ENCODE measurements around the gene MCF2L. TPM values are rescaled to one million over a fixed set of nuclear protein-coding genes. Genes with fewer than 3 reads are reported as not detected.

The MCF2L gene
- total and polyA plus RNA-seq, 5 donors from 2014 or later = 0.34 to 22.2 (median 1.3) TPM

DNA sequence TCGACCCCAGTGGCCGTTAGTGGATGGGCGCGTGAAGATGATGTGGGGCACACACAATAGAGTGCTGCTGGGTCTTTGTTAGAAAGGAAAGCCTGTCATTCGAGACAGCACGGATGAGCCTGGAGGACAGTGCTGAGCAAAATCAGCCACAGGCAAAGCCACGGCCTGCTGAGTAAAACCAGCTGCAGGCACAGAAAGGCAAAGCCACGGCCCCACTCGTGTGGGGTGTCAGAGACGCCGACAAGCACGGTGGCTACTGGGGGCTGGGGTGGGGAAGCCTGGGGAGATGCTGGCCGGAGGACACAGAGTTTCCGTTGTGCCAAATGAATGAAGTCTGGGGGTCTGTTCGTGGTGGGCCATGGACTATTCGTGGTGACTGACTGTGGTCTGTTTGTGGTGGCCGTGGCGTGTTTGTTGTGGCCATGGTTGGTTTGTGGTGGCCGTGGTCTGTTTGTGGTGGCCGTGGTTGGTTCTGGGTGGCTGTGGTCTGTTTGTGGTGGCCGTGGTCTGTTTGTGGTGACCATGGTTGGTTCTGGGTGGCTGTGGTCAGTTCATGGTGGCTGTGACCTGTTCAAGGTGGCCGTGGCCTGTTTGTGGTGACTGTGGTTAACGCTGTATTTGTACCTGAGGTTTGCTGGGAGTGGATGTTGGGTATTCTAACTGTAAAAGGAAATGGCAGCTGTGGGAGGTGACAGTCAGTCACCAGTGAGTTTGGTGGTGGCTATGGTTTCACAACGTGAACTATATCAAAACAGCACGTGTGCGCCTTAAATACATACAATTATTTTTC lies 36.3 kb downstream of the MCF2L start:
- no peak for ATAC-seq (ENCODE audit: low read depth in 2 of 2)
- H3K9me3 Mint-ChIP-seq = no peaks in the 10 kb centered on the region
- no peak overlapping the region for H3K27ac ChIP-seq (ENCODE audit: insufficient read depth, low read length, poor library complexity, severe bottlenecking)

DNA sequence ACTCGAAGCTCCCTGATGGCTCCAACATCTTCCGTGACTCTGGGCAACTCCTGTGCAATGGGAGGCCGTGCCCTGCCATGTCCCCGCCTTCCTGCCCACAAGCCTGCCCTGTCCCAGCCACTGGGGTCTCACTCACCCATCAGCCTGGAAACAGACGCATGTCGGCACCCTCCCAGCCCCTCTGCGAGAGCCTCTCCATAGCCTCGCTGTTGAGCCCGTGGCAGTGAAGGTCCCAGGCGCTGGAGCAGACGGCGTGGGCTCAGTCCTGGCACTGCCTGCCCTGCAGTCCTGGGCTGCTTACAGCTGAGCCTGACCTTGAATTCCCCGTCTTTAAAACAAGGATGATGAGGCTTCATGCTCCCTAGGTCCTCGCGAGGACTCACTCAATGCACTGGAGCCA lies 37.0 kb downstream of the MCF2L start:
- ATAC-seq (ENCODE audit: low read depth in 2 of 2) = no peak
- Mint-ChIP-seq H3K36me3 (no peaks in the 10 kb centered on the region), H3K27me3 (no peaks in the 10 kb centered on the region), H3K4me1 (peaks cover 0 to 12% (median 1%) of the 10 kb centered on the region in 4 donors), H3K27ac (peak overlapping the region in 1 of 3 donors; percentile 26), H3K4me3 (no peak overlapping the region), H3K9me3 (no peaks in the 10 kb centered on the region)
- Histone ChIP-seq H3K27ac (ENCODE audit: insufficient read depth, low read length, poor library complexity, severe bottlenecking) (no peak overlapping the region), H3K4me1 (ENCODE audit: control insufficient read depth, insufficient read depth, low read length, poor library complexity, severe bottlenecking) (no peaks in the 10 kb centered on the region), H3K36me3 (ENCODE audit: control insufficient read depth, insufficient read depth, low read length) (no peaks in the 10 kb centered on the region), H3K4me3 (ENCODE audit: low read depth, low read length) (no peak overlapping the region), H3K27me3 (ENCODE audit: control insufficient read depth, insufficient read depth, low read length) (no peaks in the 10 kb centered on the region), H3K9me3 (ENCODE audit: control insufficient read depth in 2 of 2, low read length in 2 of 2) (no peaks in the 10 kb centered on the region)
- no peak for DNase-seq

More for the DNA sequence above, 36.3 kb downstream of the MCF2L start:
- Histone ChIP-seq H3K36me3 (ENCODE audit: control insufficient read depth, insufficient read depth, low read length) (no peaks in the 10 kb centered on the region), H3K27me3 (ENCODE audit: control insufficient read depth, insufficient read depth, low read length) (no peaks in the 10 kb centered on the region), H3K4me3 (ENCODE audit: low read depth, low read length) (no peak overlapping the region), H3K4me1 (ENCODE audit: control insufficient read depth, insufficient read depth, low read length, poor library complexity, severe bottlenecking) (no peaks in the 10 kb centered on the region), H3K9me3 (ENCODE audit: control insufficient read depth in 2 of 2, low read length in 2 of 2) (no peaks in the 10 kb centered on the region)
- no peaks in the 10 kb centered on the region for H3K27me3 Mint-ChIP-seq
- no peaks in the 10 kb centered on the region for H3K36me3 Mint-ChIP-seq
- H3K4me3 Mint-ChIP-seq = peak overlapping the region in 1 of 4 donors; percentile 32
- no peak for DNase-seq
- H3K4me1 Mint-ChIP-seq = peaks cover 0 to 16% (median 0%) of the 10 kb centered on the region in 4 donors
- H3K27ac Mint-ChIP-seq = peak overlapping the region in 2 of 3 donors; percentile 26 to 67

DNA sequence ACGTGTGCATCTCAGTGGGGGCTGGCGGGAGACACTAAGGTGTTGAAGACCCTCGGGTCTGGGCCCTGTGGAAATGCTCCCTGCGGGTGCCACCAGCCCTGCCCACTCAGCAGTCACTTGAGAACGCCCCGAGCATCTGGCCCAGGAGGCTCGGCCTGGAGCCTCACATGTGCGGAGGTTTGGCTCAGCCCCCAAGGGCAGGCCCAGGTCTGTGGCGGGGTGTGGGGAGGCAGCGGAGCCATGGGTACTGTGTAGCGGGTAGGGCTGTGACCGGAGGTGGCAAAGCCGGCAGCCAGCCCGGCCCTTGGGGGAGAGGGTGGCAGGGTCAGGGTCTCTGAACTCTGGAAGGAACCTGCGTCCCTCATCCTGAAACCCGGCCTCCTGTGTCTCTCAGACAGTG lies 37.6 kb downstream of the MCF2L start:
- Mint-ChIP-seq H3K27ac (no peak overlapping the region), H3K36me3 (no peaks in the 10 kb centered on the region), H3K27me3 (no peaks in the 10 kb centered on the region), H3K4me1 (peaks cover 0 to 11% (median 3%) of the 10 kb centered on the region in 4 donors), H3K4me3 (no peak overlapping the region), H3K9me3 (peaks cover 0 to 2% (median 0%) of the 10 kb centered on the region in 7 donors)
- Histone ChIP-seq H3K27ac (ENCODE audit: insufficient read depth, low read length, poor library complexity, severe bottlenecking) (no peak overlapping the region), H3K27me3 (ENCODE audit: control insufficient read depth, insufficient read depth, low read length) (no peaks in the 10 kb centered on the region), H3K4me3 (ENCODE audit: low read depth, low read length) (no peak overlapping the region), H3K9me3 (ENCODE audit: control insufficient read depth in 2 of 2, low read length in 2 of 2) (no peaks in the 10 kb centered on the region), H3K4me1 (ENCODE audit: control insufficient read depth, insufficient read depth, low read length, poor library complexity, severe bottlenecking) (no peaks in the 10 kb centered on the region), H3K36me3 (ENCODE audit: control insufficient read depth, insufficient read depth, low read length) (no peaks in the 10 kb centered on the region)
- ATAC-seq (ENCODE audit: low read depth in 2 of 2) (no peak), DNase-seq (no peak)

DNA sequence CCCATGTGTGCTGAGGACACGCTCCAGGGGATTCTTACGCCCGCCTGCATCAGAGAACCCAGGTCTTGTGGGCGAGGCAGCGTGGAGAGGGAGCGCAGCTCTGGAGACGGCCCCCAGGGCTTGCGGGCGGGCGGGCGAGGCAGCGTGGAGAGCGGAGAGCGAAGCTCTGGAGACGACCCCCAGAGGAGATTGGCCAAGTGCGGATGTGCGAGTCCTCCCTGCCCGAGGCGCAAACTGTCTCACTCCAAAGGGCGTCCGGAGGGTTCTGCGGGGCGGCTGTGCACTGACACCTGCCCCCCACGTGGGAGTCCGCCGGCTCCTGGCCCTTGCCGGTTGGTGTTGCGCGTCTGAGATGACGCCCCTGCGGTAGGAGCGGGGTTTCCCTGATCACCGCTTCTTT lies 39.8 kb downstream of the MCF2L start:
- Histone ChIP-seq H3K36me3 (ENCODE audit: control insufficient read depth, insufficient read depth, low read length) (no peaks in the 10 kb centered on the region), H3K4me1 (ENCODE audit: control insufficient read depth, insufficient read depth, low read length, poor library complexity, severe bottlenecking) (no peaks in the 10 kb centered on the region), H3K4me3 (ENCODE audit: low read depth, low read length) (no peak overlapping the region), H3K9me3 (ENCODE audit: control insufficient read depth in 2 of 2, low read length in 2 of 2) (no peaks in the 10 kb centered on the region), H3K27ac (ENCODE audit: insufficient read depth, low read length, poor library complexity, severe bottlenecking) (no peak overlapping the region), H3K27me3 (ENCODE audit: control insufficient read depth, insufficient read depth, low read length) (no peaks in the 10 kb centered on the region)
- Mint-ChIP-seq H3K9me3 (peaks cover 0 to 2% (median 0%) of the 10 kb centered on the region in 7 donors), H3K36me3 (no peaks in the 10 kb centered on the region), H3K4me1 (peaks cover 0 to 8% (median 3%) of the 10 kb centered on the region in 4 donors), H3K4me3 (no peak overlapping the region), H3K27me3 (no peaks in the 10 kb centered on the region), H3K27ac (no peak overlapping the region)
- DNase-seq (no peak), ATAC-seq (ENCODE audit: low read depth in 2 of 2) (no peak)

DNA sequence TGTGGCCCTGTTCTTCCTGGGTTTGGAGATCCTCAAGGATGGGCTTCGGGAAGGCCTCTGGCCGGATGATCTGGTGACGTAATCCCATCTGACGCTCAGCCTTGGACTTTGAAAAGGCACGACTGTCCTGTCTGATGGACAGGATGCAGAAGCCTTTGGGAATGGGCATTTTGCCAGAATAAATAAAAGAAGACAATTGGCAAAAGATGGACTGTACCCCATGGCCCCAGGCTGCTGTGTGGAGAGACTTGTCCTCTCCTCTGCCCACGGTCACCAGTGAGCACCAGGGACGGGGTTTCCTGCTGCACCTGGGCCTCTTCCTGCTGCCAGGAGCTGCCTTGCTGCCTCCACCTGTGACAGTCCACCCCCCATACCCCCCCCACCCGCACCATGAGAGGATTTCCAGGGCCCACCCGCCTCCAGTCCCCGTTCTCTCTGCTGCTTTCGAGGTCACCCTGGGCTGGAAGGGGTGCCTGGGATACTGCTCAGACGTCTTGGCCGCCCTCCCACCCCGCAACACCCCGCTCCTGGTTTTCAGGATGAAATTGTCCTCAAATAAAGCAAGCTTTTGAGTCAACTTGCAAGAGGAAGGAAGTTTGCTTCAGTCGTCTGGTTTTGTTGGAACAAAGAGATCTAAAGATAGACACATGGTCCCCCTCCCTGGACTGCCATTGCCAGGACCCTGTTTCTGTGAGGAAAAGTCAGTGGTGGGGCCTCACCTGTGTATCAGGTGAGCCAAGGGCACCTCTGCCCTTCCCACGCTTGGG lies 40.9 kb downstream of the MCF2L start:
- DNase-seq (no peak), ATAC-seq (ENCODE audit: low read depth in 2 of 2) (no peak)
- Histone ChIP-seq H3K36me3 (ENCODE audit: control insufficient read depth, insufficient read depth, low read length) (no peaks in the 10 kb centered on the region), H3K4me1 (ENCODE audit: control insufficient read depth, insufficient read depth, low read length, poor library complexity, severe bottlenecking) (no peaks in the 10 kb centered on the region), H3K27me3 (ENCODE audit: control insufficient read depth, insufficient read depth, low read length) (no peaks in the 10 kb centered on the region), H3K27ac (ENCODE audit: insufficient read depth, low read length, poor library complexity, severe bottlenecking) (no peak overlapping the region), H3K4me3 (ENCODE audit: low read depth, low read length) (no peak overlapping the region), H3K9me3 (ENCODE audit: control insufficient read depth in 2 of 2, low read length in 2 of 2) (no peaks in the 10 kb centered on the region)
- Mint-ChIP-seq H3K27me3 (no peaks in the 10 kb centered on the region), H3K27ac (no peak overlapping the region), H3K9me3 (peaks cover 0 to 2% (median 0%) of the 10 kb centered on the region in 7 donors), H3K4me1 (peaks cover 0 to 6% (median 3%) of the 10 kb centered on the region in 4 donors), H3K4me3 (no peak overlapping the region), H3K36me3 (no peaks in the 10 kb centered on the region)

DNA sequence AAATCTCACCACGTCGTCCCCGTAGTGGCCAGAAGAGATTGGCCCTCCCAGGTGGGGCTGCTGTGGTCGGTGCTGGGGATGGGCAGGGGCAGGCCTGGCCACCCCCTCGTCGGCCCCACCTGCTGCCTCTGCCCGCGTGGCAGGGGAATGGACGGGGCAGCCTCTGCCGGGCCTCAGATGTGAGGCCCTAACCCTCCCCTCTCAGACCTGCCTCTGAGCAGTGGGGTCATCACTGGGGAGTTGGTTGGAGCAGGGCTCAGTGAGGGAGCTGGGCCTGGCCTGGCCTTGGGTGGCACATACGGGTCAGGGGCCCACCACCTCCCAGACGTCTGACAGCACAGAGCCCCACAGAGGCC lies 41.5 kb downstream of the MCF2L start:
- H3K27me3 ChIP-seq (ENCODE audit: control insufficient read depth, insufficient read depth, low read length) = no peaks in the 10 kb centered on the region
- no peak overlapping the region for H3K4me3 ChIP-seq (ENCODE audit: low read depth, low read length)
- H3K27me3 Mint-ChIP-seq = no peaks in the 10 kb centered on the region
- H3K4me1 Mint-ChIP-seq = peaks cover 0 to 5% (median 2%) of the 10 kb centered on the region in 4 donors
- H3K27ac Mint-ChIP-seq = no peak overlapping the region
- H3K9me3 ChIP-seq (ENCODE audit: control insufficient read depth in 2 of 2, low read length in 2 of 2) = no peaks in the 10 kb centered on the region
- DNase-seq (no peak), ATAC-seq (ENCODE audit: low read depth in 2 of 2) (no peak)
- peaks cover 0 to 2% (median 0%) of the 10 kb centered on the region in 7 donors for H3K9me3 Mint-ChIP-seq
- no peak overlapping the region for H3K27ac ChIP-seq (ENCODE audit: insufficient read depth, low read length, poor library complexity, severe bottlenecking)
- no peak overlapping the region for H3K4me3 Mint-ChIP-seq
- H3K36me3 Mint-ChIP-seq = no peaks in the 10 kb centered on the region
- no peaks in the 10 kb centered on the region for H3K4me1 ChIP-seq (ENCODE audit: control insufficient read depth, insufficient read depth, low read length, poor library complexity, severe bottlenecking)
- H3K36me3 ChIP-seq (ENCODE audit: control insufficient read depth, insufficient read depth, low read length) = no peaks in the 10 kb centered on the region

DNA sequence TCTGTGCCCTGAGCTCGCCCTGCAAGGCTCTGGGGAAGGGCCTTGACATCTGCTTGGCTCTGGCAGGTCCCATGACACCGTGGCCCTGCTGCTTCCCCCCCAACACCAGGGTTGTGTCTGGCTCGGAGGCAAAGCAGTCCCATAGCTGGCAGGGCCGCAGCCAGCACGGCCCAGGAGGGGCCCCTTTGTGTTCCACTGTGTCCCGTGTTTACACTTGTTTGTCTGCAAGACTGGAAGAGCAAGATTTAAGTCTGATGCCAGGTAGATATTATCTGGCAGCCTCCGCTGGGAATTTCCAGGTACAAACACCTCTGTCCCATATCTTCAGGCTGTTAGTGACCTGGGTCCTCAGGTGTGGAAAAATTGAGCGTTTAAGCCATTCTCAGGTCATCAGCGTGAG lies 44.3 kb downstream of the MCF2L start:
- Histone ChIP-seq H3K27ac (ENCODE audit: insufficient read depth, low read length, poor library complexity, severe bottlenecking) (no peak overlapping the region), H3K27me3 (ENCODE audit: control insufficient read depth, insufficient read depth, low read length) (no peaks in the 10 kb centered on the region), H3K36me3 (ENCODE audit: control insufficient read depth, insufficient read depth, low read length) (no peaks in the 10 kb centered on the region), H3K4me3 (ENCODE audit: low read depth, low read length) (no peak overlapping the region), H3K9me3 (ENCODE audit: control insufficient read depth in 2 of 2, low read length in 2 of 2) (no peaks in the 10 kb centered on the region), H3K4me1 (ENCODE audit: control insufficient read depth, insufficient read depth, low read length, poor library complexity, severe bottlenecking) (no peaks in the 10 kb centered on the region)
- Mint-ChIP-seq H3K9me3 (peaks cover 0 to 2% (median 0%) of the 10 kb centered on the region in 7 donors), H3K27me3 (no peaks in the 10 kb centered on the region), H3K36me3 (peaks cover 6% of the 10 kb centered on the region), H3K4me1 (peaks cover 0 to 5% (median 2%) of the 10 kb centered on the region in 4 donors), H3K27ac (no peak overlapping the region), H3K4me3 (no peak overlapping the region)
- DNase-seq (no peak), ATAC-seq (ENCODE audit: low read depth in 2 of 2) (no peak)
